ENCODE results near the gene SLC35B2.

- TF ChIP-seq CTCF (IDR thresholded peaks at IDR 0.05) (no peak), POLR2A (IDR thresholded peaks at IDR 0.05) (no peak)
Measured at GRCh38 chr6:44261581-44261980, 4.3 kb upstream of the SLC35B2 start.

Data from body of pancreas (tissue), 4 donors.